ENCODE results near the gene HEXB. TPM values are rescaled to one million over a fixed set of nuclear protein-coding genes. Genes with fewer than 3 reads are reported as not detected.

HEXB gene
- total and polyA plus RNA-seq, 2 of the 13 experiments (the other 11 are each of a cell fraction or from before 2014, with no cell fraction given), result 100 to 104 TPM

DNA sequence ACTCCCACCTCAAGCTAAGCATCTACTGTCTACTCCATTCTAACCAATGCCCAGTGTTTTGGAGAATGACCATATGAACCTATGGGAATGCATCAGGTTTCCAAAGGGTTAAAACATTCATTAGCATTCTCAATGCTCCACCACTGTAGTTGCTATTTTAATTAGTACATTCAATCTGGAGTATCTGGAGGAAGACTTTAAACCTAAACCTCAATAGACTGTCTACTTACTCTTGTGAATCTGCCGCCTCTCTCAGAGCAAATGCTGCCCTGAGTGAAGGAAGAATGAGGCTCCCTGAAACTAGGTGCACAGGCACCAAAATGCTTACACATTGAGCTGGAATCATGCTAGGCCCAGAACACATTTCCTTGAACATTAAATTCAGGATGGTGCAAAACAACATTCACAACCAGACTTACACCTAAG is 46.5 kb upstream of the HEXB start:
- H3K27ac ChIP-seq (ENCODE audit: extremely low read length, insufficient read depth, low read length), result peak overlapping the region; percentile 83
- FAIRE-seq (peak; percentile 12), ATAC-seq (no peak), DNase-seq (ENCODE audit: low spot score) (no peak)
- no TSS peak for BruUV-seq (replicated peaks)
- peaks cover 17 to 33% of the 10 kb centered on the region in 2 experiments for H3K36me3 ChIP-seq (replicated peaks in 1 of 2; ENCODE audit: control insufficient read depth in 1 of 2, insufficient read depth in 2 of 2, low read length in 2 of 2)
- no peak overlapping the region for H2AFZ ChIP-seq (ENCODE audit: low read length)
- POLR2A ChIA-PET, result interaction anchor here (1.0 kb wide), 2 partner anchors 139 to 278 kb away, joined by 3 to 4 read pairs; no protein-coding TSS in a partner anchor
- no peaks in the 10 kb centered on the region; a peak in 2 of 5 replicates for H3K27me3 ChIP-seq (ENCODE audit: control insufficient read depth in 1 of 2, insufficient read depth in 2 of 2, low read length in 2 of 2)
- CTCF ChIA-PET (ENCODE audit: low intra/inter-chr PET ratio, low total read pairs), result no interaction called here
- peaks cover 67% of the 10 kb centered on the region for H3K79me2 ChIP-seq (ENCODE audit: insufficient read depth, low read length)
- H4K20me1 ChIP-seq (ENCODE audit: insufficient read depth, low read length), result peaks cover 61% of the 10 kb centered on the region
- intact Hi-C loops (cut with micrococcal nuclease; ENCODE audit: unreplicated experiment), result loop anchor here (2.0 kb wide), 1 partner anchor 230 kb away; no protein-coding TSS in a partner anchor
- no peaks in the 10 kb centered on the region for H3K9me3 ChIP-seq (ENCODE audit: low read length)
- H3K4me1 ChIP-seq (ENCODE audit: insufficient read depth, low read length), result peaks cover 58% of the 10 kb centered on the region
- in situ Hi-C loops (cut with HindIII; ENCODE audit: extremely low pct_ligation_motif_present, low pct_unique_long_range_greater_than_20kb), result loop anchor here (5.0 kb wide), 2 partner anchors 56 to 136 kb away; no protein-coding TSS in a partner anchor
- peak overlapping the region; percentile 66 for H3K4me2 ChIP-seq (ENCODE audit: low read depth, low read length)
- peak overlapping the region; percentile 94 for H3K9ac ChIP-seq (ENCODE audit: insufficient read depth, low read depth, low read length)
- WGBS (ENCODE audit: low lambda C conversion rate), result 0% methylated on average over 1 of the region's 1 CpG
- peak overlapping the region; percentile 92 to 100 (median 99) for H3K4me3 ChIP-seq (replicated peaks in 1 of 3; ENCODE audit: insufficient read depth in 1 of 3, low read depth in 2 of 3, low read length in 3 of 3)
- TF ChIP-seq IKZF1 (IDR thresholded peaks at IDR 0.05) (no peak), ZBTB20 (CRISPR knock-in tag; IDR thresholded peaks at IDR 0.05; ENCODE audit: borderline replicate concordance, low read depth) (no peak), ZNF205 (CRISPR knock-in tag; IDR thresholded peaks at IDR 0.05) (0 out of 2 replicates have a peak, but pooled peaks have one; percentile 14), THYN1 (CRISPR knock-in tag; IDR thresholded peaks at IDR 0.05; ENCODE audit: borderline replicate concordance, low read depth) (no peak), SNAI1 (CRISPR knock-in tag; IDR thresholded peaks at IDR 0.05; ENCODE audit: borderline replicate concordance) (no peak), RXRB (CRISPR knock-in tag; IDR thresholded peaks at IDR 0.05; ENCODE audit: borderline replicate concordance) (no peak), ZNF816 (CRISPR knock-in tag; IDR thresholded peaks at IDR 0.05; ENCODE audit: borderline replicate concordance) (no peak)
- TF ChIP-seq, protein P1, sequence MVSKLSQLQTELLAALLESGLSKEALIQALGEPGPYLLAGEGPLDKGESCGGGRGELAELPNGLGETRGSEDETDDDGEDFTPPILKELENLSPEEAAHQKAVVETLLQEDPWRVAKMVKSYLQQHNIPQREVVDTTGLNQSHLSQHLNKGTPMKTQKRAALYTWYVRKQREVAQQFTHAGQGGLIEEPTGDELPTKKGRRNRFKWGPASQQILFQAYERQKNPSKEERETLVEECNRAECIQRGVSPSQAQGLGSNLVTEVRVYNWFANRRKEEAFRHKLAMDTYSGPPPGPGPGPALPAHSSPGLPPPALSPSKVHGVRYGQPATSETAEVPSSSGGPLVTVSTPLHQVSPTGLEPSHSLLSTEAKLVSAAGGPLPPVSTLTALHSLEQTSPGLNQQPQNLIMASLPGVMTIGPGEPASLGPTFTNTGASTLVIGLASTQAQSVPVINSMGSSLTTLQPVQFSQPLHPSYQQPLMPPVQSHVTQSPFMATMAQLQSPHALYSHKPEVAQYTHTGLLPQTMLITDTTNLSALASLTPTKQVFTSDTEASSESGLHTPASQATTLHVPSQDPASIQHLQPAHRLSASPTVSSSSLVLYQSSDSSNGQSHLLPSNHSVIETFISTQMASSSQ (IDR thresholded peaks at IDR 0.05; ENCODE audit: low read depth), result no peak
- TF ChIP-seq, protein P1 (CRISPR knock-in tag; IDR thresholded peaks at IDR 0.05; ENCODE audit: borderline replicate concordance), result no peak
- TF ChIP-seq, protein P2, sequence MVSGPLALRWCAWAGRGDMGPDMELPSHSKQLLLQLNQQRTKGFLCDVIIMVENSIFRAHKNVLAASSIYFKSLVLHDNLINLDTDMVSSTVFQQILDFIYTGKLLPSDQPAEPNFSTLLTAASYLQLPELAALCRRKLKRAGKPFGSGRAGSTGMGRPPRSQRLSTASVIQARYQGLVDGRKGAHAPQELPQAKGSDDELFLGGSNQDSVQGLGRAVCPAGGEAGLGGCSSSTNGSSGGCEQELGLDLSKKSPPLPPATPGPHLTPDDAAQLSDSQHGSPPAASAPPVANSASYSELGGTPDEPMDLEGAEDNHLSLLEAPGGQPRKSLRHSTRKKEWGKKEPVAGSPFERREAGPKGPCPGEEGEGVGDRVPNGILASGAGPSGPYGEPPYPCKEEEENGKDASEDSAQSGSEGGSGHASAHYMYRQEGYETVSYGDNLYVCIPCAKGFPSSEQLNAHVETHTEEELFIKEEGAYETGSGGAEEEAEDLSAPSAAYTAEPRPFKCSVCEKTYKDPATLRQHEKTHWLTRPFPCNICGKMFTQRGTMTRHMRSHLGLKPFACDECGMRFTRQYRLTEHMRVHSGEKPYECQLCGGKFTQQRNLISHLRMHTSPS (CRISPR knock-in tag; IDR thresholded peaks at IDR 0.05; ENCODE audit: low read depth), result no peak
- TF ChIP-seq, protein P3, sequence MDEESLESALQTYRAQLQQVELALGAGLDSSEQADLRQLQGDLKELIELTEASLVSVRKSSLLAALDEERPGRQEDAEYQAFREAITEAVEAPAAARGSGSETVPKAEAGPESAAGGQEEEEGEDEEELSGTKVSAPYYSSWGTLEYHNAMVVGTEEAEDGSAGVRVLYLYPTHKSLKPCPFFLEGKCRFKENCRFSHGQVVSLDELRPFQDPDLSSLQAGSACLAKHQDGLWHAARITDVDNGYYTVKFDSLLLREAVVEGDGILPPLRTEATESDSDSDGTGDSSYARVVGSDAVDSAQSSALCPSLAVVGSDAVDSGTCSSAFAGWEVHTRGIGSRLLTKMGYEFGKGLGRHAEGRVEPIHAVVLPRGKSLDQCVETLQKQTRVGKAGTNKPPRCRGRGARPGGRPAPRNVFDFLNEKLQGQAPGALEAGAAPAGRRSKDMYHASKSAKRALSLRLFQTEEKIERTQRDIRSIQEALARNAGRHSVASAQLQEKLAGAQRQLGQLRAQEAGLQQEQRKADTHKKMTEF (CRISPR knock-in tag; IDR thresholded peaks at IDR 0.05), result 0 out of 2 replicates have a peak, but pooled peaks have one; percentile 17
- TF ChIP-seq, protein P4, sequence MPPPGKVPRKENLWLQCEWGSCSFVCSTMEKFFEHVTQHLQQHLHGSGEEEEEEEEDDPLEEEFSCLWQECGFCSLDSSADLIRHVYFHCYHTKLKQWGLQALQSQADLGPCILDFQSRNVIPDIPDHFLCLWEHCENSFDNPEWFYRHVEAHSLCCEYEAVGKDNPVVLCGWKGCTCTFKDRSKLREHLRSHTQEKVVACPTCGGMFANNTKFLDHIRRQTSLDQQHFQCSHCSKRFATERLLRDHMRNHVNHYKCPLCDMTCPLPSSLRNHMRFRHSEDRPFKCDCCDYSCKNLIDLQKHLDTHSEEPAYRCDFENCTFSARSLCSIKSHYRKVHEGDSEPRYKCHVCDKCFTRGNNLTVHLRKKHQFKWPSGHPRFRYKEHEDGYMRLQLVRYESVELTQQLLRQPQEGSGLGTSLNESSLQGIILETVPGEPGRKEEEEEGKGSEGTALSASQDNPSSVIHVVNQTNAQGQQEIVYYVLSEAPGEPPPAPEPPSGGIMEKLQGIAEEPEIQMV (CRISPR knock-in tag; IDR thresholded peaks at IDR 0.05; ENCODE audit: low read depth), result no peak
- TF ChIP-seq, protein P5, sequence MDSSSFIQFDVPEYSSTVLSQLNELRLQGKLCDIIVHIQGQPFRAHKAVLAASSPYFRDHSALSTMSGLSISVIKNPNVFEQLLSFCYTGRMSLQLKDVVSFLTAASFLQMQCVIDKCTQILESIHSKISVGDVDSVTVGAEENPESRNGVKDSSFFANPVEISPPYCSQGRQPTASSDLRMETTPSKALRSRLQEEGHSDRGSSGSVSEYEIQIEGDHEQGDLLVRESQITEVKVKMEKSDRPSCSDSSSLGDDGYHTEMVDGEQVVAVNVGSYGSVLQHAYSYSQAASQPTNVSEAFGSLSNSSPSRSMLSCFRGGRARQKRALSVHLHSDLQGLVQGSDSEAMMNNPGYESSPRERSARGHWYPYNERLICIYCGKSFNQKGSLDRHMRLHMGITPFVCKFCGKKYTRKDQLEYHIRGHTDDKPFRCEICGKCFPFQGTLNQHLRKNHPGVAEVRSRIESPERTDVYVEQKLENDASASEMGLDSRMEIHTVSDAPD (CRISPR knock-in tag; IDR thresholded peaks at IDR 0.05), result no peak

All from HepG2 (cell line).